Measurements from ENCODE around the gene RETREG2. TPM values are rescaled to one million over a fixed set of nuclear protein-coding genes. Genes with fewer than 3 reads are reported as not detected.

Gene RETREG2
- total RNA-seq, 1 experiment from 2014 or later, result 49.3 TPM

GRCh38 chr2:219184121-219184520 is 6.0 kb downstream of the RETREG2 start:
- H3K27me3 Mint-ChIP-seq (ENCODE audit: insufficient read depth, unreplicated experiment), result no peaks in the 10 kb centered on the region
- H3K4me3 Mint-ChIP-seq (ENCODE audit: unreplicated experiment), result no peak overlapping the region
- H3K4me1 Mint-ChIP-seq (ENCODE audit: insufficient read depth, unreplicated experiment), result no peaks in the 10 kb centered on the region
- BruUV-seq (replicated peaks), result no TSS peak
- TF ChIP-seq, protein P1, sequence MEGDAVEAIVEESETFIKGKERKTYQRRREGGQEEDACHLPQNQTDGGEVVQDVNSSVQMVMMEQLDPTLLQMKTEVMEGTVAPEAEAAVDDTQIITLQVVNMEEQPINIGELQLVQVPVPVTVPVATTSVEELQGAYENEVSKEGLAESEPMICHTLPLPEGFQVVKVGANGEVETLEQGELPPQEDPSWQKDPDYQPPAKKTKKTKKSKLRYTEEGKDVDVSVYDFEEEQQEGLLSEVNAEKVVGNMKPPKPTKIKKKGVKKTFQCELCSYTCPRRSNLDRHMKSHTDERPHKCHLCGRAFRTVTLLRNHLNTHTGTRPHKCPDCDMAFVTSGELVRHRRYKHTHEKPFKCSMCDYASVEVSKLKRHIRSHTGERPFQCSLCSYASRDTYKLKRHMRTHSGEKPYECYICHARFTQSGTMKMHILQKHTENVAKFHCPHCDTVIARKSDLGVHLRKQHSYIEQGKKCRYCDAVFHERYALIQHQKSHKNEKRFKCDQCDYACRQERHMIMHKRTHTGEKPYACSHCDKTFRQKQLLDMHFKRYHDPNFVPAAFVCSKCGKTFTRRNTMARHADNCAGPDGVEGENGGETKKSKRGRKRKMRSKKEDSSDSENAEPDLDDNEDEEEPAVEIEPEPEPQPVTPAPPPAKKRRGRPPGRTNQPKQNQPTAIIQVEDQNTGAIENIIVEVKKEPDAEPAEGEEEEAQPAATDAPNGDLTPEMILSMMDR (IDR thresholded peaks at IDR 0.05; ENCODE audit: unreplicated experiment), result no peak
- POLR2A ChIA-PET, result no interaction called here
- H3K27ac Mint-ChIP-seq (ENCODE audit: low read depth, unreplicated experiment), result no peak overlapping the region
- no peak for DNase-seq (ENCODE audit: unreplicated experiment)
- no peaks in the 10 kb centered on the region for H3K9me3 Mint-ChIP-seq (ENCODE audit: unreplicated experiment)
- peaks cover 35% of the 10 kb centered on the region for H3K36me3 Mint-ChIP-seq (ENCODE audit: insufficient read depth, unreplicated experiment)
- intact Hi-C loops (cut with micrococcal nuclease), result no loop called here
- CTCF ChIA-PET, result interaction anchor here (2.6 kb wide), 1 partner anchor 8 kb away, joined by 12 read pairs; no protein-coding TSS in a partner anchor

- BruUV-seq (replicated peaks), result no TSS peak
- no peaks in the 10 kb centered on the region for H3K9me3 Mint-ChIP-seq (ENCODE audit: unreplicated experiment)
- H3K4me1 Mint-ChIP-seq (ENCODE audit: insufficient read depth, unreplicated experiment), result no peaks in the 10 kb centered on the region
- no peak for DNase-seq (ENCODE audit: unreplicated experiment)
- ChIA-PET CTCF (no interaction called here), POLR2A (interaction anchor here (2.1 to 2.3 kb wide), 2 partner anchors 10 to 20 kb away, joined by 5 read pairs; partner anchors contain the start of genes CNPPD1 and ZFAND2B)
- peaks cover 21% of the 10 kb centered on the region for H3K36me3 Mint-ChIP-seq (ENCODE audit: insufficient read depth, unreplicated experiment)
- no peak overlapping the region for H3K4me3 Mint-ChIP-seq (ENCODE audit: unreplicated experiment)
- H3K27ac Mint-ChIP-seq (ENCODE audit: low read depth, unreplicated experiment), result no peak overlapping the region
- H3K27me3 Mint-ChIP-seq (ENCODE audit: insufficient read depth, unreplicated experiment), result no peaks in the 10 kb centered on the region
- TF ChIP-seq, protein P1 (IDR thresholded peaks at IDR 0.05; ENCODE audit: unreplicated experiment), result no peak
- intact Hi-C loops (cut with micrococcal nuclease), result no loop called here
Observed at GRCh38 chr2:219186754-219187456, 8.8 kb downstream of the RETREG2 start.

- H3K36me3 Mint-ChIP-seq (ENCODE audit: insufficient read depth, unreplicated experiment), result no peaks in the 10 kb centered on the region
- DNase-seq (ENCODE audit: unreplicated experiment), result no peak
- no peaks in the 10 kb centered on the region for H3K4me1 Mint-ChIP-seq (ENCODE audit: insufficient read depth, unreplicated experiment)
- POLR2A ChIA-PET, result interaction anchor here (0.6 to 1.6 kb wide), 5 partner anchors 9 to 103 kb away, joined by 3 to 10 read pairs (median 3); partner anchors contain the start of gene ZFAND2B
- BruUV-seq (replicated peaks), result no TSS peak
- no peak overlapping the region for H3K4me3 Mint-ChIP-seq (ENCODE audit: unreplicated experiment)
- TF ChIP-seq, protein P1 (IDR thresholded peaks at IDR 0.05; ENCODE audit: unreplicated experiment), result no peak
- CTCF ChIA-PET, result interaction anchor here (0.6 to 1.1 kb wide), 5 partner anchors 21 to 319 kb away, joined by 3 read pairs; no protein-coding TSS in a partner anchor
- H3K9me3 Mint-ChIP-seq (ENCODE audit: unreplicated experiment), result no peaks in the 10 kb centered on the region
- intact Hi-C loops (cut with micrococcal nuclease), result no loop called here
- no peaks in the 10 kb centered on the region for H3K27me3 Mint-ChIP-seq (ENCODE audit: insufficient read depth, unreplicated experiment)
- no peak overlapping the region for H3K27ac Mint-ChIP-seq (ENCODE audit: low read depth, unreplicated experiment)
Observed at GRCh38 chr2:219197388-219197787, 19.3 kb downstream of the RETREG2 start.

DNA sequence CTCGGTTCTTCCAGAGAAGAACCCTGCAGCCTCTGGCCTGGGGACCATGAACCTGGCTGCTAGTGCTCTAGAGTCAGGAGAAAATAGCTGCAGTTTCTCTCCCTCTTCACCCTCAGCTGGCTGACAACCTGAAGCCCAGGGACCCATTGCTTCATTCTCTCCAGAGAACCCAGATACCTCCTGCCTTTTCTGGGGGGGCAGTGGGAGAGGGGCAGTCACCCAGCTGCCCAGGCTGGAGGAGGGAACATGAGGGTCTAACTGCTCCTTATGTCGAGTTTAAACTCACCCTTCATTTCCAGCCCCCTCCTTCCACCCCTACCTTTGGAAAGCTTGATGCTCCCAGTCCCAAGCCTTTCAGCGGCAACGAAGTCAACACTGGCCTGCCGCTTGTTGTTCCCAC is 20.9 kb downstream of the RETREG2 start:
- no peak overlapping the region for H3K27ac Mint-ChIP-seq (ENCODE audit: low read depth, unreplicated experiment)
- CTCF ChIA-PET, result interaction anchor here (1.0 to 1.2 kb wide), 2 partner anchors 40 to 96 kb away, joined by 3 read pairs; no protein-coding TSS in a partner anchor

More for the DNA sequence above, 20.9 kb downstream of the RETREG2 start:
- H3K4me3 Mint-ChIP-seq (ENCODE audit: unreplicated experiment), result no peak overlapping the region
- no peaks in the 10 kb centered on the region for H3K27me3 Mint-ChIP-seq (ENCODE audit: insufficient read depth, unreplicated experiment)
- H3K4me1 Mint-ChIP-seq (ENCODE audit: insufficient read depth, unreplicated experiment), result no peaks in the 10 kb centered on the region
- POLR2A ChIA-PET, result interaction anchor here (1.1 to 1.2 kb wide), 2 partner anchors 23 to 33 kb away, joined by 3 to 5 read pairs; no protein-coding TSS in a partner anchor
- no peak for DNase-seq (ENCODE audit: unreplicated experiment)
- no TSS peak for BruUV-seq (replicated peaks)
- H3K36me3 Mint-ChIP-seq (ENCODE audit: insufficient read depth, unreplicated experiment), result no peaks in the 10 kb centered on the region
- H3K9me3 Mint-ChIP-seq (ENCODE audit: unreplicated experiment), result no peaks in the 10 kb centered on the region
- intact Hi-C loops (cut with micrococcal nuclease), result no loop called here
- TF ChIP-seq, protein P1 (IDR thresholded peaks at IDR 0.05; ENCODE audit: unreplicated experiment), result no peak
